H54 (cell line): ENCODE data around the gene HEXB.
A peak's percentile ranks its signal among the peaks of the same experiment; 100 is the strongest.

Experiments used
- DNase-seq: peaks from one replicate; pipeline ENCODE4 v3.0.0; 2011; ENCODE audit warnings: low spot score, mixed read lengths; ENCODE audit not compliant: insufficient read length
- FAIRE-seq: peaks from 3 replicates; lab custom pipeline; 2011; peaks lifted over from hg19 to GRCh38; lab: Jason Lieb, UNC
- POLR2A ChIP-seq: IDR thresholded peaks from 2 replicates; pipeline ENCODE4 v1.6.1; 2011; ENCODE audit warnings: low read depth, mild to moderate bottlenecking, low read length

HEXB gene

DNA sequence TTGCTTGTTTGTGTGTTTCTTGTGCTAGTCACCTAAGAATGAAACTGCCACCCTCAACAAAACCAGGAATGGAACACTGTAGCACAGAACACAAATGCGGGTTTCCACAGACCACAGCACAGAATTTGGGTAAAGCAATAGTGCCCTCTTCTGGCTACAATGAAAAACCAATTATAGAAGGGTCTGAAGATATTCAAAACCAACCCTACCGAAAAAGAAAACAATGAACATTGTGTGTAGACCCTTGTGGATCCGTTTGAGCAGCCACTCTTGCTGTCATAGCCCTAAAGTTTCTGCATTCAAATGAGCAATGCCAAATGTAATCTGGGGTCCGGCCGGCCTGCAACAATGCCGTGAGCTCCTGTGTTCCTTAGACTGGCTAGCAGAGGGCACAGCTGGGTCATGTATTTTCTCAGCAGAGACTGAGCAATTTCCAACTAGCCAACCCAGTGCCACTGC lies 36.2 kb upstream of the HEXB start:
- no peak for TF ChIP-seq POLR2A

DNA sequence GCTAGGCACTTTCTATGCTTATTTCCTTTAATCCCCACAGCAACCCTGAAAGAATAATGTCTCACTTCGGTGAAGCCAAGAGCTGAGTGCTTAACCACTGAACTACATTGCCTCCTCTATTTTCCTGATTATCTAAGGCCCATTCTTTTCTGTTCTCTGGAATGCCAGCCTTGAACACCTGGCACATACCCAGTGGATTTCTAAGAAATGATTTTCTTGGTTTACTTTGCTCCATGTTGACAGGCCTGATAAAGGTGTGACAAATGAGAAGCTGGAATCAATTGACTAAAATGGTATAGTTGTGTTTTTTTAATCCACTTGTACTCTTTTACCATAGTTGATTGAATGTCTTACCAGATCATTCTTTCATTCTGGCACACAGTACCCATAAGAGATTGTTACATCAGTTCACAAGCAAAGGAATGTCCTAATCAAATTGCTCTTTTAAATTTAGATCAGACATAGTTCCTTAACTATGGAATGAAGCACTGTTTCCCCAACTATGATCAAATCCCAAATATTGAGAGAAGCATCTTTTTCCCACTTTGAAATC lies 35.5 kb upstream of the HEXB start:
- DNase-seq (no peak), FAIRE-seq (no peak)
- TF ChIP-seq POLR2A = no peak

More for the DNA sequence above, 36.2 kb upstream of the HEXB start:
- DNase-seq (peak; percentile 52), FAIRE-seq (no peak)

DNA sequence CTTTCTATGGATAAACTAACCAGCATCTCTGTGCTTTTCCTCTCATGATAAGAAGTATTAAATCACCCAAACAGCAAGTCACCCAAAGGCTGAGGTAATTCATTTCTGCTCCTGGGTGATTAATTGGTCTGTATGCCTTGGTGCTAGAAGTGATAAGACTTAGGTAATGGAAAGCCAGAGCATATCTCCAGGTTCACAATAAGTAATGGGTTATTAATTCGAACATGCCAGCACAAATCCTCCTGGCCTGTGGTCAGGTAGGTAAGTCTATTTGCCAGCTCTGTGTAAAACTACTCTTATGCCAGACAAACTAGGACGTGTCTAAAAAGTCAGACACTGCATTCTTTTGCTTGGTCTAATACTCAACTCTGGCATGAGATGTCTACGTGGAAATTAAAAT lies 33.3 kb upstream of the HEXB start:
- FAIRE-seq (no peak), DNase-seq (no peak)
- no peak for TF ChIP-seq POLR2A

DNA sequence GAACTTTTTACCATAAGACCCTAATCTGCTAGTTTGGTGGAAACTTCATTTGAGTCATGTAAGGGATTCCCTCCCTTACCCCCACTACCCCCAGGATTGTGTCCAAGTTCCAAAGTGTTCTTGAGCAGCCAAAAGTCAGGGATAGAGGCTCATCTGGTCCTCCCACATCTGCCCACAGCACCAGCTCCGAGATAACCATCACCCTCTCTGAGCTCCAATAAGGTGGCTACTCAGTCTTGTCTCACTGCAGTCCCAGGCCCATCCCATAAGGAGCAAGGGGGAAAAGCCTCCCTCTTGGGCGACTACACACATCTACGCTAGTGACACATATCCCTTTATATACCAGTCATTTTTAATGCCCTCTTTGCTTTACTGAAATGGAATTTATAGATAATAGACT lies 32.5 kb upstream of the HEXB start:
- no peak for DNase-seq
- no peak for TF ChIP-seq POLR2A
- FAIRE-seq = no peak

DNA sequence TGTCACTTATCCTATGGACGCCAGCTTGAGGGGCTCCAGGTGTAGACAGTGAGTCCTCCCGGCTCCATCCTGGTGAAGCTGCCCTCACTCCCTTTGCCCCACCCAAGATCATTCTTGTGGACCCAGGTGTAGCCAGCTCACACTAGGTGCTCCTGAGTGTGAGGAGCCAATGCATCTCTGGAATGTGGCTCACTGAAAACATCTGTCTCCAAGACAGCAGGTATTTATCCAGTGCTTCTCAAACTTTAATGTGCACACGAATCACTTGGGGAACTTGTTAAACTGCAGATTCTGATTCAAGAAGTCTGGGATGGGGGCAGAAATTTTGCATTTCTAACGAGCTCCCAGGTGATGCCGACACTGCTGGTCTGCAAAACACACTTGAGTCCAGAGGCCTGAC lies 31.0 kb upstream of the HEXB start:
- TF ChIP-seq POLR2A = no peak
- FAIRE-seq = no peak
- no peak for DNase-seq

DNA sequence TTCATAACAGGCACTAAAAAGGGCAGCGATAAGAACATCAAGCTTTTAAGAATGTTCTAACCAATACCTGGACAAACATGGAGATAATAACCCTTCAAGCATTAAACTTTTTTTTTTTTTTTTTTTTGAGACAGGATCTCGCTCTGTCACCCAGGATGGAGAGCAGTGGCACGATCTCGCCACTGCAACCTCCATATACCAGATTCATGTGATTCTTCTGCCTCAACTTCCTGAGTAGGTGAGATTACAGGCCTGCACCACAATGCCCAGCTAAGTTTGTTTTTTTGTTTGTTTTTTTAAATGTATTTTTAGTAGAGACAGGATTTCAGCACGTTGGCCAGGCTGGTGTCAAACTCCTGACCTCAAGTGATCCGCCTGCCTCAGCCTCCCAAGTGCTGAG lies 29.8 kb upstream of the HEXB start:
- FAIRE-seq = no peak
- no peak for TF ChIP-seq POLR2A

DNA sequence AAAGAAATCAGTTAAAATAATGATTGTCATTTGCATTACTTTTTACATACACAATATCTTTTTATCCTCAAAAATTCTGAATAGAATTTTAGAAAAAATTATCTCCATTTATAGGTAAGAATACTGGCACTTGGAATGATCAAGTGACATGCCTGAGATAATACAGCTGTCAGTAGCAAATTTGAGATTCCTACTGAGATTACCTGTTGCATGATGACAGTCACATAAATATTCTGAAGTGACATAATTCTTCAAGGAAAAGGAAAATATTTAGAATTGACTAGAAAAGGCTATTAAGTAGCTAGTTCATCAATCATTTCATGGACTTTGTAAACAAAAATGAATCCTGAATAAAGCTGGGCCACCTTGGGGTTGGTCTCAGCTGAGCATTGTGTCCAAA lies 29.3 kb upstream of the HEXB start:
- no peak for DNase-seq
- no peak for TF ChIP-seq POLR2A
- no peak for FAIRE-seq

More for the DNA sequence above, 29.8 kb upstream of the HEXB start:
- DNase-seq = no peak

DNA sequence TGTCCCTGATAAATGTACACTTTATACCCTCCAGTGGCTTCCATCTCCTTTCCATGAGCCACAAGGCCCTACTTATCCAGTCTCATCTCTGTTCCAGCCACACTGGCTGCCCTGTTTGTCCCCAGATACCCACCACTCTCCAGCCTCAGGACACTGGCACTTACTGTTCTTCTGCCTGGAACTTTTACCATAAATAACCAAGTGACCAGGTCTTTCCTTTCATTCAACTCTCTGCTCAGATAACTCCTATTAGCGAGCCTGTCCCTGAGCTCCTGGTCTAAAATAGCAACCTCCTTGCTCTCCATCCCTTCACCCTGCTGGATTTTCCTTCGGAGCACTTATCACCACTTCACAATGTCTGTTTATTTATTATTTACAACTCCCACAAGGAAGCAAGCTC lies 27.9 kb upstream of the HEXB start:
- TF ChIP-seq POLR2A = no peak
- FAIRE-seq (no peak), DNase-seq (no peak)

DNA sequence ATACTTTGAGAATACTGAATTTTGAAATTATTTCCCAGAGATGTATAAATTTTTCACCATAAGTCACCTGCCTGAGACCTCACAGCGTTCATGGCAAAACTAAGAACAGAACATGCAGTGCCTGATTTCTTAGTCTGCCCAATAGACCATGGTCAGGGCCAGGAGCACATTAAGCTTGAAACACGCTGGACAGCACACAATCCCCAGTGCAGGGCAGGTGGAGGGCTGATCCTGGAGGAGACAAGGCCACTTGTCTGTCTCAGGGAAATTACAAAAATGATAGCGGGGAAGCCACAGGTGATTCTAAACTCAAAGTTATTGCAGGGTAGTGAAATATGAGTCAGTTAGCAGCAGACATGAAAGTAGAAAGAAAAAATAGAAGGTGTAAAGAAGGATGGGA lies 25.9 kb upstream of the HEXB start:
- no peak for TF ChIP-seq POLR2A
- no peak for DNase-seq
- FAIRE-seq = no peak

DNA sequence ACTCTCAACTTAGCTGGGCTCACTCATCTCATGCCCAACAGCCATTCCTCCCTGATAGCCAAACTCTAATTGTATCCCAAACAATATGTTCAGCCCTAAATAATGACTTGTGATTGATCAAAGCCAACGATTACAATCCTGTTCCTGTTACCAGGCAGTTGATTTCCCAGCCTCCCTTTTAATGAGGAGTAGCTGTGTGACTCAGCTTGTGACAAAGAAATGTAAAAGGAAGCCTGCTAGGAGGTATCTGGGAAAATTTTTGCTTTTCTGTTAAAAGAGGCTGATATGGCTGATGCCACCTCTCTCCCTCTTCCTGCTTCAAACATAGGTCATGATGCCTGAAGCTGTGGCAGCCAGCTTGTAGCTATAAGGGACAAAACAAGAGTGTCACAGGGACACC lies 24.9 kb upstream of the HEXB start:
- TF ChIP-seq POLR2A = no peak

DNA sequence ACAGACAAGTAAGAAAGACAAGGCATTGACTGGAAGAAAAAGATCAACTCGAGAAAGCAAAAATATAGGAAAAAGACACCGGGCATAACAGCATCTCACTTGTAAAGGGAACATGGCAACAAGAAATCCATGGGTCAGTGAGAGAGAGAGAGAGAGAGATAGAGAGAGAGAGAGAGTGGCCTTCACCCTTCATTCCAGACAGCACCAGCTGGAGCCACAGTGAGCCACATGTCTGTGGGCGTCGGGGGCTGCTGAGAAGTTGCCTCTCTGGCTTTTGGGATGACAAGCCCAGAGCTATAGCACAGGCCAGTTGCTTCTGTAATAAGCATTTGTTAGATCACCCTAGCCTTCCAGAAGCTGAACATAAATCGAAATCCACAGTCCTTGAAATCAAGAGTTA lies 24.2 kb upstream of the HEXB start:
- DNase-seq (no peak), FAIRE-seq (no peak)
- no peak for TF ChIP-seq POLR2A

More for the DNA sequence above, 24.9 kb upstream of the HEXB start:
- DNase-seq (no peak), FAIRE-seq (no peak)

DNA sequence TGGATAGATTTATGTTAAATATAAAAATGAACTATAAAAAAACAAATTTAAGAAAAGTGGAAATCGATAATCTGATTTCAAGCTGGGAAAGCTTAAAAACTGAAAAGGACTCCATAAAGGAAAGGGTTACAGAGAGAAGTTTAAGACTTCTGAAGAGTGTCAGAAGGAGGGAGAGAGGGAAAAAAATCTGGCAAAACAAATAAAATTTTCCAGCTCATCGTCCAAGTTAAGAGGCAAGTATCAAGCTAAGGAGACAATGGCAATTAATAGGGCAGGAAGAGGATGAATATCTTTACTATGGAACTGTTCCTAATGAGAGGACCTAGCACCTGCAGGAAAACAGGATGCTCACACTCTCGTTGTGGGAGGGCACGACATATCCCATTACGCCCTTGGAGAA lies 20.5 kb upstream of the HEXB start:
- no peak for FAIRE-seq
- no peak for TF ChIP-seq POLR2A
- DNase-seq = no peak

DNA sequence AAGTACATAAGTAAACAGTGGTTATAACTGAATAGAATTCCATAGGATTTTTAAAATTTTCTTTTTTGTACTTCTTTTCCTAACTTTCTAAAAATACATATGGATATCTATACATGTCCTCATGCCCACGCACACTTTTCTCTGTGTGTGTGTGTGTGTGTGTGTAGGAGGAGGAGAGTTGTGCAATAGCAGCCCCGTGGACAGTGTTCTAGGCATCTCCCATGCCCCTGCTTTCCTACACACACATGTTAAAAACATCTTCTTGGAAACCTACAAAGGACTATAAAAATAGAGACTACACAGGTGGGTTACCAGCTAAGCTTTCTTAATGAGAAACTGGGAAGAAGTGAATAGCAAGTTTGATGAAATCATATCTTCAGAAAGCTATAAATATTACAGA lies 19.8 kb upstream of the HEXB start:
- FAIRE-seq (no peak), DNase-seq (no peak)
- TF ChIP-seq POLR2A = no peak

DNA sequence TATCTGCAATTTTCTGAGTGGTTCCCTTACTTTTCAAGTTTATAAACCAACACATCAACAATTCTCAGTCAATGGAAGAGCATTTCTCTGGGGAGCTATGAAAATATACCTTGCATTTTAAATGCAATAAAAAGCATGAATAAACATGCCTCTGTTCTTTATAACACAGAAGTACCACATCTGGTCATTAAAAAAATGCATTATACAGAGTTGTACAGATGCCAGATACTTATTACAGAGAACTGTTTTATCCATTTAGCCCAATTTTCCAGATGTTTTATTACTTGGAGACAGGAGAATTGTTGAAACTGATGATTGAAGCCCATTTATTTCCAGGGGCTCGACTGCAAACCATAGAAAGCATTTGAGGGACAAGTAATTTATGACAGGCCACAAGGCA lies 19.2 kb upstream of the HEXB start:
- FAIRE-seq (no peak), DNase-seq (no peak)
- TF ChIP-seq POLR2A = no peak

DNA sequence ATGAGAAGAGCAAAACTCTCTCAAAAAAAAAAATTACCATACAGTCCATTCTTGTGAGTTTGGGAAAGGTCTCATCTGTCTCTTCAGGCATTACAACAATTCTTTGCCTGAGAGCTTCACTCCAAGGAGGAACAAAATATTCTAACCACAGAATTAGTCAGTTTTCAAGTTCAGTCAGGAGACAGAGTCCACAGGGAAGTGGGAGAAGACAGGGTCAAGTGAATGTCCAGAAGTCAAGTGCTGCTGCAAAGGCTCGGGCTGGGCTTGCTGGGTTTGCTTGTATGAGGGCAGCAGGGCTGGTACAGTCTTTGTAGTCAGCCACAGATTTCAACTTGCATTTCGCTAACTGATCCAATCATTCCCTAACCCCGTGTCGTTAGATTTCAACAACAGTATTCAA lies 17.6 kb upstream of the HEXB start:
- FAIRE-seq = no peak

More for the DNA sequence above, 17.6 kb upstream of the HEXB start:
- no peak for DNase-seq
- TF ChIP-seq POLR2A = no peak
